ENCODE data around the gene HIBCH.

The HIBCH gene

DNA sequence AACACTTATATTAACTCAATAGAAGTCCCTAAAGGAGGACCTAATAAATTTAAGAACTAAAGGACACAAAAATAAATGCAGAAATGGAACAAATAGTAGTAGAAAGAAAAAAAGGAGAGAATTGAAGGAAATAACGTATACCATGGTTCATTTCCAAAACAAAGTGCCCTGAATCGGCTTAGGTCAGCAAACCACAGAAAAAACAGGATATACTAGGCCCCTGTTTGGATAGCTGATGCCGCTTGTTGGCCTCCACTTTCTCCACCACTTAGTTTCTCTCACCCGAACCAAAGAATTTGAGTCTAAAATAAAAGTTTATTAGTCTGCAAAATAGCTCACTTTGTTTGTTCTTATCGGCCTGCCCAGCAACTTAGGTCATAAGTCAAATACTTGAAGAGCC is 100.4 kb downstream of the HIBCH start:
- Histone ChIP-seq H3F3A (ENCODE audit: insufficient read depth, low read length) (no peaks in the 10 kb centered on the region), H3K9me2 (ENCODE audit: low read depth, low read length) (no peaks in the 10 kb centered on the region), H4K20me1 (ENCODE audit: insufficient read depth, low read length) (no peaks in the 10 kb centered on the region), H3K9ac (ENCODE audit: low read length) (no peak overlapping the region), H3K36me3 (ENCODE audit: insufficient read depth, low read length) (0 out of 2 replicates have a peak, but pooled peaks cover 8% of the 10 kb centered on the region), H3K4me2 (ENCODE audit: low read length) (no peak overlapping the region), H3K79me2 (ENCODE audit: insufficient read depth, low read length) (no peaks in the 10 kb centered on the region), H3K9me3 (ENCODE audit: low read length) (no peaks in the 10 kb centered on the region), H3K27me3 (ENCODE audit: insufficient read depth, low read length) (no peaks in the 10 kb centered on the region), H3K4me1 (ENCODE audit: insufficient read depth, low read length, severe bottlenecking) (peaks cover 20% of the 10 kb centered on the region), H3K27ac (ENCODE audit: low read depth, low read length, poor library complexity, severe bottlenecking) (no peak overlapping the region), H3K4me3 (ENCODE audit: low read depth, low read length, poor library complexity, severe bottlenecking) (no peak overlapping the region), H2AFZ (ENCODE audit: low read length) (no peak overlapping the region)
- TF ChIP-seq EZH2 (IDR thresholded peaks at IDR 0.05; ENCODE audit: borderline replicate concordance, low read length) (no peak), CTCF (IDR thresholded peaks at IDR 0.05; ENCODE audit: low read length) (no peak)

DNA sequence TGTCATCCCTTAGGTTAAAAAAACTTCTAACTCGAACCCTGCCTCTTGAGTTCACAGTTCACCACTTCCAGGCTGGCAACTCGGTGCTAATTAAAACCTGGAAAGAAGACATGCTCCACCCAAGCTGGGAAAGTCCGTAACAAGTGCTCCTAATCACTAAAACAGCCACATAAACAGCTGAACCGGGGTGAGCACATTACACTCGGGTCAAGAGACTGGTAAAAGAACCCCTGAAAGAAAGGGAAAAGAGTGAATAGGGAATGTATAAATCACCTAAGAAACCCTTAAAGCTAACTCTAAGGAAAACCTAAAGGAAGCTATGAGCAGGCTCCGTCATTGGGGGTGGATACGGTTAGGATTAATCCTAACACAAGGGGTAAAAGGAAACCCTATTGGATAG is 102.0 kb downstream of the HIBCH start:
- Histone ChIP-seq H3K79me2 (ENCODE audit: insufficient read depth, low read length) (no peaks in the 10 kb centered on the region), H3K27ac (ENCODE audit: low read depth, low read length, poor library complexity, severe bottlenecking) (no peak overlapping the region), H2AFZ (ENCODE audit: low read length) (no peak overlapping the region), H3K36me3 (ENCODE audit: insufficient read depth, low read length) (no peaks in the 10 kb centered on the region), H3K4me3 (ENCODE audit: low read depth, low read length, poor library complexity, severe bottlenecking) (no peak overlapping the region), H3K9me2 (ENCODE audit: low read depth, low read length) (no peaks in the 10 kb centered on the region), H3K4me1 (ENCODE audit: insufficient read depth, low read length, severe bottlenecking) (peaks cover 20% of the 10 kb centered on the region), H3F3A (ENCODE audit: insufficient read depth, low read length) (no peaks in the 10 kb centered on the region), H4K20me1 (ENCODE audit: insufficient read depth, low read length) (no peaks in the 10 kb centered on the region), H3K27me3 (ENCODE audit: insufficient read depth, low read length) (no peaks in the 10 kb centered on the region), H3K4me2 (ENCODE audit: low read length) (no peak overlapping the region), H3K9me3 (ENCODE audit: low read length) (no peaks in the 10 kb centered on the region), H3K9ac (ENCODE audit: low read length) (no peak overlapping the region)
- TF ChIP-seq CTCF (IDR thresholded peaks at IDR 0.05; ENCODE audit: low read length), result no peak
- TF ChIP-seq EZH2 (IDR thresholded peaks at IDR 0.05; ENCODE audit: borderline replicate concordance, low read length), result no peak

- Histone ChIP-seq H3K36me3 (ENCODE audit: insufficient read depth, low read length) (no peaks in the 10 kb centered on the region), H3K27ac (ENCODE audit: low read depth, low read length, poor library complexity, severe bottlenecking) (no peak overlapping the region), H3K9ac (ENCODE audit: low read length) (no peak overlapping the region), H4K20me1 (ENCODE audit: insufficient read depth, low read length) (no peaks in the 10 kb centered on the region), H3K9me3 (ENCODE audit: low read length) (no peaks in the 10 kb centered on the region), H3K79me2 (ENCODE audit: insufficient read depth, low read length) (no peaks in the 10 kb centered on the region), H3K9me2 (ENCODE audit: low read depth, low read length) (no peaks in the 10 kb centered on the region), H2AFZ (ENCODE audit: low read length) (no peak overlapping the region), H3K4me3 (ENCODE audit: low read depth, low read length, poor library complexity, severe bottlenecking) (no peak overlapping the region), H3K4me2 (ENCODE audit: low read length) (no peak overlapping the region), H3K4me1 (ENCODE audit: insufficient read depth, low read length, severe bottlenecking) (peaks cover 20% of the 10 kb centered on the region), H3F3A (ENCODE audit: insufficient read depth, low read length) (no peaks in the 10 kb centered on the region), H3K27me3 (ENCODE audit: insufficient read depth, low read length) (no peaks in the 10 kb centered on the region)
- TF ChIP-seq EZH2 (IDR thresholded peaks at IDR 0.05; ENCODE audit: borderline replicate concordance, low read length) (no peak), CTCF (IDR thresholded peaks at IDR 0.05; ENCODE audit: low read length) (no peak)
Measured at GRCh38 chr2:190216829-190217228, 102.8 kb downstream of the HIBCH start.
